ENCODE data around the gene CSNK1D. TPM values are rescaled to one million over a fixed set of nuclear protein-coding genes. Genes with fewer than 3 reads are reported as not detected.
"Not testable (repeated sequence)": the region's sequence is repeated elsewhere in the genome, so short reads cannot be mapped to it uniquely, and the experiment has no call there.

Gene CSNK1D
- polyA plus RNA-seq, 3 donors: 125 to 139 (median 134) TPM

DNA sequence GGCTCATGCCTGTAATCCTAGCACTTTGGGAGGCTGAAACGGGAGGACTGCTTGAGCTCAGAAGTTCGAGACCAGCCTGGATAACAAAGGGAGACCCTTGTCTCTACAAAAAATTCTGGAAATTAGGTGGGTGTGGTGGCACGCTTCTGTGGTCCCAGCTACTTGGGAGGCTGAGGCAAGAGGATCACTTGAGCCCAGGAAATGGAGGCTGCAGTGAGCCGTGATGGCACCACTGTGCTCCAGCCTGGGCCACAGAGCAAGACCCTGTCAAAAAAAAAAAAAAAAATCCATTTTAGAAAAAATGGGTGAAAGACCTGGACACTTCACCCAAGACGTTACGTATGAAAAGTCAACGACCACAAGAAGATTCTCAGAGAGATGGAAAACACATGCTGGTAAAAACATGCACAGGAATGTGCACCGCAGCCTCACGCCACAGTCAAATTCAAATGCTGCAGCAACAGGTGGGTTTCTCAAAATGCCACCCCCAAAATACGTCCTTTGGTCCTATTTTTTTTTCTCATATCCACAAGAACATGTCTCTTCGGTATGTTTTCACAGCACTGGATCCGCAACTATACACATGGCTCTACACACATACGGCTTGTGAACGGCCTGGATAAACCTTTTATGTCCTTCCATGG is 17.1 kb downstream of the CSNK1D start:
- no peak for DNase-seq

- no peak for DNase-seq
Observed at GRCh38 chr17:82255402-82255972, 18.0 kb downstream of the CSNK1D start.

GRCh38 chr17:82254746-82255145 is 18.8 kb downstream of the CSNK1D start:
- not testable (repeated sequence) for DNase-seq

- not testable (repeated sequence) for DNase-seq
Observed at GRCh38 chr17:82254096-82254495, 19.4 kb downstream of the CSNK1D start.

DNA sequence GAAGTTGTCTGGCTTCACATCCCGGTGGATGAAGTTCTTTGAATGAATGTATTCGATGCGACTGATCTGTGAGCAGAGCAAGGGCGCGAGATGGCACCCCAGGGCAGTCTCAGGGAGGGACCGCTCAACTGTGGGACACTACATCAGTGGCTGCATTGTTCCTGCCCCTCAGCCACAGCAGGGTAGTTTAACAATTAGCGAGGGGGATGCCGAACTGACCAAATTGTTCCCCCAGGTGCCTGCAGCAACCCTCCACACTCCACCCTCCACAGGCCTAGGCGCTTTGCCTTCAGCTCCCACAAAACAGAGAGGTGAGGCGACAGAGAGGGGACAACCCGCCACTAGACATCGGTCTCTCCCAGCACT is 20.3 kb downstream of the CSNK1D start:
- DNase-seq: no peak

- DNase-seq: no peak
Observed at GRCh38 chr17:82252511-82253178, 20.9 kb downstream of the CSNK1D start.

DNA sequence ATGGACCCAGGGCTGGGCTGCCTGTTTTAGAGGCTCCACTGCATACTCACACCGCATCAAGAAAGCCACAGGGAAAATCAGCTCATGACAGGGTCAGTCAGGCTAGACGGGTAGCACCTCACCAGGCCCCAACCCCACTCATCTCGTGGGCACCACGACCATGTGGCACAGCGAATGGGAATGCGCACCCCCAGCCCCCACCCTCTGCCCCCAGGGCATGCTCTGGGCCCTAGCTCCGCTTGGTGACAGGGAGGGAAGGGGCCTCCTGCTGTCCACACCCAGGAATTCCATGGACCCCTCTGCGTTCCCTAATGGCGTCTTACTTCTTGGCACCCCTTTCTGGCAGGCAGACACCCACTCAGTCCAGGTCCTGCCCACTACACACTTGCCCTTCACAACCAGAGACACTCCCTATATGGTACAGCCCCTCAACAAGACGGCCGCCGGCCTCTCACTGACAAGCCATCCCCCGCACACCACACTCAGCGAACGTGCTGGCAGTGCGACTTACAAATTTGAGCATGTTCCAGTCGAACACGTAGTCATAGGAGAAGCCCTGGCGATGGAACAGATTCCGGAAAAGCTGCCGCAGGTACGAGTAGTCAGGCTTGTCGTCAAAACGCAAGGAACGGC is 22.5 kb downstream of the CSNK1D start:
- no peak for DNase-seq

- DNase-seq: no peak
Observed at GRCh38 chr17:82249896-82250581, 23.5 kb downstream of the CSNK1D start.

DNA sequence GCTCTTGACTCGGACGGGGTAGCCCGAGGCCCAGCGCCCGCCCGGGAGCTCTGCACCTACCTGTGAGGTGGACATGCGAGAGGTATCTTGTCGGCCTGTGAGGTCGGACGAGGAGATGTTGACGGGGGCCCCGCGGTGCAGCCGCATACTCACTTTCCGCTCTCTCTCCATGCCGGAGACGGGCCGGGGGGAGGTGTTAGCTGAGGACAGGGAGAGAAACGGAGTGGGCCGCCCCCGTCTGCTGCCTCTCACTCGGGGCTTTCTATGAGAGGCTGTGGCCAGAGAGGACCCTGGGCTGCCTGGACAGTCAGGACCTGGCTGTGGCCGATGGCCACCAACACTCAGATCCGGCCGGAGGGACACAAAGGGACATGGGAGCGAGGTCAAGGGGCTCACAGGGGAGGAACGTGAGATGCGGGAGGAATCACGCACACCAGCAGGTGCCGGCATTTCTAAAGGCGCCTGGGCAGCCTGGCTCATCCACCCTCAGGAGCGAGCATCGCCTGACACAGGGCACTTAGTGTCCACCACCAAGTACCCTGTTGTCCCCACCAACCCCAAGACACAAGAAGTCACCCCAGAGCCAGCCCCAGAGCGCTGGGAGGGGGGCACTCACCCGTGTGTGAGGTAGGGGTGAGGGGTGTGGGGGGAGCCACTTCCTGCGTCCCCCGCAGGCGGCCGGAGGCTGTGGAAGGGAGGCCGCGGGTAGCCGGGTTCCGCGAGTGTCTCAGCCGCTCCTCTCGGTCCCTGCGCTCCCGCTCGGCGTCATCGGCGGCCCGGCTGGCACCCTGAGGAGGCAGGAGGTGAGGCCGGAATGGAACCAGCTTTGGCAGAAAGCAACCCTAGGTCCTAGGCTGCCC is 24.5 kb downstream of the CSNK1D start:
- no peak for DNase-seq

DNA sequence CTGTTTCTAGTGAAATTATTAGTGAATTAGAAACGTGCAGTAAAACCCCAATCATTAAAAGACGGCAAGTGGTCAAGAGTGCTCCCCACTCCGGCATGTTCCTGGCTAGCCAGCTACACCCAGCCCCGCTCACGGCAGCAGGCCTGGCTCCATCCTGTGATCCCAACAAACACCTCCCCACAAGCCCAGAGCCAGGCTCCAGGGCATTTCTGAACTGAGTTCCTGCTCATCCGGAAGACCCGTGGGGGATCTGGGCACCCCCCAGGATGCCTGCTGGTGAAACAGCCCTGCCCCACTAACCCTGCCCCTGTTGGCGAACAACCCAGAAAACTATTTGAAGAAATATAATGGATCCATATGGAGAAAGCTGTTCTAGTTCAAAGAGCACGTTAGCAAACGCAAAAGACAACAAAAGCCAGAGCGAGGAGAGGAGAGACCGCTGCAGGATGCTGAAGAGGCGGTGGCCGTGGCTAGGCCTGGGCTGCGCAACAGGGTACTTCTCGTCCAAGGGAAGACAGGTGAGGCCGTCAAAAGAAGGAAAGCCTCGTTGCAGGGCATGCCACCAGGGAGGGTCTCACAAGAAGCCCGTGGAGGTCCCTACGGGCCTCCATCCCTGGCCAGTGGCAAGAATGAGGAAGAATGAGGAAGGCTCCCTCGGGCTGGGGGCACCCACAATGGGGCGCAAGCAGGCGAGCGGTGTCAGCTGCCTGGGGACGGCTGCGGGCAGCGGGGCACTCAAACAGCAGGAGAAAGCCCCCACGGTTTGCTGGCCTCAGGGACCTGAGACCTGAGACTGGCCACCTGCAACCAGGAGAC is 25.4 kb downstream of the CSNK1D start:
- DNase-seq: no peak

DNA sequence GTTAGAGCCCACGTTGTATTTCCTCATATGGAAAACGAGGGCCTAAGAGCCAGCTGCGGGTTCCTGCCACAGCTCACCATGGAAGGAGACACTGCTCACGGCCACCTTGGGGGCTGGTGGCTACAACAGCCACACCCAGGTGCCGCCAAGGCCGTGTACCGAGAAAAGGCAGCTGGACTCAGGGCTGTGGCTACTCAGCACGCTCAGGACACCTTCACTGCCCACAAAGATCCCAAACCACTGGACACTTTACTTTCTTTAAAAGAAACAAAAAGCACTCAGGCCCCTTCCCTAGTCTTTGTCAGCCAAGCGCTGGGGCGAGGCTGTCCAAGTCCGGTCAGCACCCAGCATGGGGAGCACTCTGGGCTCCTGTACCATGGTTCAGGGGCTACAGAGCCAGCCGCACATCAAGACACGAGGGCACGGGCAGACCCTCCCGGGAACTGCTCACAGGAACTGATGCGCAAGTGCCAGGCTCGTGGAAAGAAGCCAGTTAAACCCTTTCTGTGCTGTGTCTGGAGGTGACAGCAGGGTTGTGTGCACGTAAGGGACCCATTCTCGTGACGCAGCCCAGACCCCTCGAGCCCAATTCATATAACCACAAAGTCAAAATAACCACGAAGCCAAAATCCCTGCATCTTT is 26.2 kb downstream of the CSNK1D start:
- no peak for DNase-seq

DNA sequence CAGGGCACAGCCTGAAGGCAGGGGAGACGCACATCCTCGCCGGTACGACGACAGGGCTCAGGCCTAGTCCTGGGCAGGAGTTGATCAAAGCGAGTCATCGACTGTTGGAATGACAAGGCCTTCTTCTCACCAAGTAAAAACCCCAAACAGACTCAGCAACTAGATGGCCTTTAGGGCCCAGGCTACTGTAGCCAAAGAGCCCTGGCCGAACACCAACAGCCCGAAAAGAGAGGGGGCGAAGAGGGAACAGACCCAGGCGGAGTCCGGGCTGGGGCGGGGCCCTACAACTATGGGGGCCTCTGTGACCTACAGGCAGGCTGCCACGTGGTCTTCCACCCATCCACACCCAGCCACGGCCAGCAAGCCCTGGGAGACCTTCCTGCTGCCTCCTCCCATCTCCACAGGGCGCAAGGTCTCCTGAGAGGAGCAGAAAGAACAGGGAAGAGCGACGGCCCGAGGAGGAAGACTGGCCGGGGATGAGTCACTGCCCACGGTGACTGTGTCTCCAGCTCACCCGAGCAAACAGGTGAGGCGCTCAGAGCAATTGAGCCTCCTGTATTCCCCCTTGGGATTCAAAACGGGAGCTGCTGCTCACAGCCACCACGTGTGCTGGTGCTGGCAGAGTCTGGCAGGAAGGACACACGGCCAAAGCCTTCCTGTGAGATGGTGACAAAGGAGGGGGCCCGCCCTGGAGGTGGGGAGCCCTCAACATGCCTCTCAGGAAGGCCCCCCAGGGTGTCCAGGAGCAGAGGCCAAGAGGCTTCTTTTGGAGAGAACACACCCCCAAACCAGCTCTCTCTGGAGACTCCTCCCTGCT is 26.9 kb downstream of the CSNK1D start:
- DNase-seq: no peak

DNA sequence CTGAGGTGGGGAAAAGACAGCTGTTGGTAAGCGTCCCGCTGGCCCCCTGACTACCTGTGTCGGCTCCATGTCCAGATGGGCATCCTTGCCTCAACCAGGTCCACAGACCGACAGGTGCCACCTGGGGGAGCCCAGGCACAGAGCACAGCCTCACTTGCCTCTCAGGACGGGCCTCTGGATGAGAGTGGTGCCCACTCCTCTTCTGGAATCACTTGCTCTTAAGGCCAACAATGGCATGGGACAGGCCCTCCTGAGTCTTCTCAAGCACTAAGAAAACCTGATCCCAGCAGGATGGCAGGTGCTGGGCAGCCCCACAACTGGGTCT is 27.5 kb downstream of the CSNK1D start:
- no peak for DNase-seq

DNA sequence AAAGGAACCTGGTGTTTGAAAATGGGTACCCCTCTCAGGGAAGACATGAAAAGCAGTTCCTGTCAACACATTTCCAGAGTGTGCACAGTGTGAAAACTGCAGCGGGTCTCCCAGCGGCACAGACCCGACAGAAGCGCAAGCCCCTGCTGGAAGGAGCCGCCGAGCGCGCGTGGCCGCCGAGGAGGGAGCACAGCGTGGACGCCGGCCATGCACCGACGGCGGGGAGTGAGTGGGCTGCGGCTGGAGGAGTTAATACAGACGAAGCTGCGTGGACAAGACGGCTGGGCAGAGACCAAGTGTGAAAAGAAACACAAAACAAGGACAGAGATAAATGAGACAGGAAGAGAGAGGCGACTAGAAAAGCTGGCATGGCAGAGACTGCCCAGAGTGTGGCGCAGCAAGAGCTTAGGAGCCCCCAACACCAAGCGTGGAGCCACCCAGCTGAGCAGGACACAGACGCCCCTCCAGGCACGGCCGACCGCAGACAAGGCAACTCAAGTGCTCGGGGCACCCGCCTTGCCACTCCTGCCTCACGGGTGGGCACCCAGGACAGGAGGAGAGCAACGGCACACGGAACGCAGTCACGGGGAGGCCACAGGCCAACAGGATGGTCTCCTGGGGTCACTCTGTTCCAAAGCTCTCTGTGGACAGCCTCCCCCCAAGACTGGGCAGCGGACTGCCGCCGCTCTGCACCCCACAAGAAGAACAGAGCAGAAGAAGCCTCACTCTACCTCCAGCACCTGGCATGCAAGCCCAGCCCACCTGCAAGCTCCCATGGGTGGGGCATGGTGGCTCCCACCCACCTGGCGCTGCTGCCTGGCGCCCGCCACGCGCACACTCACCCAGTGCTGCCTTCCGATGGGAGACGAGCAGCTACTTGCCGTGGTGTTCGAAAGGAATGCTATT is 28.1 kb downstream of the CSNK1D start:
- no peak for DNase-seq

DNA sequence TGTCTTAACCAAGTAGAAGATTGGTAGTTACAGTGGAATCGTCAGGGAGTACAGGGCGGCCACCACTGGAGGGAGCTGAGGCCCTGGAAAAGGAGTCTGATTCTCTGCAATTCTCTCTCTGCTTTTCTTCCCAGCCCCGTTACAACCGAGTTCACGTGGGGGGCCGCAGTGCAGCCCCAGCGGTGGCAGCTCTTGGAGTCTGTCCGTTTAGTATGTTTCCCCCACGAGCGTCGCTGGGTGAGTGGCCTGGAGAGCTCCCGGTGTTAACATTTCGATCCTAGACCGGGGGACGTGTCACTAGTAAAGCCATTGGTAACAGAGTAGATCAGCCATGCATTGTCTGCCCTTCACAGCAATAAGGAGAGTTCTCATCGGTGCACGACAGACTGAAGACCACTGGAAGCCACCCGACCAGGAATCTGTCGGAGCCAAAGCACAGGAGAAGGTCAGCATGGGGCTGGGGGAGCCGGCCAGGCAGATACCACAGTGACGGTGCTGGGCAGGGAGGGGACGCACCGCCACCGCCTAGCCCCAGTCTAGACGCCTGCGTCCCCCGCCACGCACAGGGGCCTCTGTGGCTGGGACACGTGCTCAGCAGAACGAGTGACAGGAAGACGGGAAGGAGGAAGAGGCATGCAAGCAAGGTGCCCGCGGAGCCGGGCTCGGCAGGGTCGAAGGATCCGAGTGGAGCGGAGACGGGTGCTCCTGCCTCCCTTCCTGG is 28.9 kb downstream of the CSNK1D start:
- no peak for DNase-seq

DNA sequence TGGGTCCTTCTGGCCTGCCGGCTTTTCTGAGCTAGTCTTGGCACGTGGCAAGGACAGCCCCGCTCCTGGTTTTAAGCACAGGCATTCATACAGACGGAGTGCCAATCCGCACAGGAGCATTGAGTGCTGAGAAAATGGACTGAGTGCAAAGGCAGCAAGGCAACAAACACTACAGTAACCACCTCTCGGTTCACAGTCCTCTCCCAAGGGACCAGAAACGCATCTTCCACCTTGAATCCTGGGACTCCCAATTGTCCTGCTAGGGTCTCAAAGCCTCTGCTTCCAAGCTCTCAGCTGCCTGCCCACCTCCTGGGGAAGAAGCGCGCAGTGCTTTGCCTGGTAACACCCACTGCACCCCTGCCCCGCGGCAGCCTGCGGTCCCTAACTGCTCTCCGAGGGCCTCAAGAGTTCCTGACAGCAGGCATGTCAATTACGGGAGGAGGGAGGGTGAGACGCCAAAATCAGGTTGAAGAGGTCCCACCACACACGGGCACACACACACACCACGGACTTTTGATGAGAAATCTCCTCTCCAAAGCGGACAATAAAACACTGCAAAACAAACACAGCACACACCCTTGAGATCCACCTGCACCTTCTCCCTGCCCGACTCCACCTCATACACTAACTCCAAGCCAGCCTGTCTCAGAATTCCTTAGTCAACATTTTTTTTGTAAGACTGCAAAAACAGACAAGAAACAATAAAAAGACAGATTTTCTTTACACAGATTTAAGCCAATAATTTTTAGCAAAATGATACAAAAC is 29.7 kb downstream of the CSNK1D start:
- DNase-seq: no peak
